LHCN-M2 (cell line): ENCODE results near the gene NTN4. TPM values are rescaled to one million over a fixed set of nuclear protein-coding genes. Genes with fewer than 3 reads are reported as not detected.
"Not testable (repeated sequence)": the region's sequence is repeated elsewhere in the genome, so short reads cannot be mapped to it uniquely, and the experiment has no call there.

Source experiments
- DNase-seq: peaks from one replicate; pipeline ENCODE4 v3.0.0-alpha.2; 2012; ENCODE audit warnings: low read depth
- total RNA-seq: library from RNA; depleted of rRNA; stranded (reverse); fragments of >200 nt; gene quantifications from 2 replicates; pipeline ENCODE4 v1.2.3, GENCODE V29; 2014

NTN4 gene
- total RNA-seq, 1 experiment from 2014 or later, result 19.0 TPM

GRCh38 chr12:95755261-95755865 lies 35.2 kb downstream of the NTN4 start:
- DNase-seq, result no peak

DNA sequence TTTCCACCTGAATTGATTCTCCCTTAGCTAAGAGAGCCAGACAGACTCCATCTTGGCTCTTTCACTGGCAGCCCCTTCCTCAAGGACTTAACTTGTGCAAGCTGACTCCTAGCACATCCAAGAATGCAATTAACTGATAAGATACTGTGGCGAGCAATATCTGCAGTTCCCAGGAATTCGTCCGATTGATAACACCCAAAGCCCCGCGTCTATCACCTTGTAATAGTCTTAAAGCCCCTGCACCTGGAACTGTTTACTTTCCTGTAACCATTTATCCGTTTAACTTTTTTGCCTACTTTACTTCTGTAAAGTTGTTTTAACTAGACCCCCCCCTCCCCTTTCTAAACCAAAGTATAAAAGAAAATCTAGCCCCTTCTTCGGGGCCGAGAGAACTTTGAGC lies 44.5 kb downstream of the NTN4 start:
- DNase-seq, result not testable (repeated sequence)

DNA sequence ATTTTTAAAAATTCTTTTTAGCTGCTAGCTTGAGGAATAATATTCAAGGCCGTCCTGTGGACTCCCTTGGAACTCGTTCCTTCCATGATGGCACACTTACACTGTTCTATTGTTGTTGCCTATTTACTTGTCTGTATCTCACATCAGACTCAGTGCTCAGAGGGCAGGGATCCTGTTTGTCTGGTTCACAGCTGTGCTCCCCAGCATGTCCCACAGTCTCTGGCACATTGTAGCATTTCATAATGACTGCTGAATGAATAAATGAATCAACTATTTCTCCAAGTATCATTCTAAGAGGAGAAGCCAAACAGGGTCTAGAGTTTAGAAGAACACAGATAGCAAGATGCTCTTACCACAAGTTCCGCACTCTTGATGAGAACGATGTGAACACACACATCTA lies 48.0 kb downstream of the NTN4 start:
- no peak for DNase-seq

DNA sequence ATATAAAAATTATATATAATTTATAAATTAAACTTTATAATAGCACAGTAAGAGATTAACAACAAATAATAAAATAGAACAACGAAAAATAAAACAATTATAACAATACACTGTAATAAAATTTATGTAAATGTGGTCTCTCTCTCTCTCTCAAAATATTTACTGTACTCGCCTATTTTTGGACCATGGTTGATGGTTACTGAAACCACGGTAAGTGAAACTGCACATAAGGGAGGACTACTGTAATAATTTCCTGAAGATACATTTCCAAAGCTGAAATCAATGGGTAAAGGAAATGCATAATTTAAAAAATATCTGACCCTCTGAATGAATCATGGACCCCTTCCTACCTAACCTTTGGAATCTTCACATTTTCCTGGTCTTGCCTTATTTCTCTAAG lies 48.9 kb downstream of the NTN4 start:
- DNase-seq, result no peak

- DNase-seq, result no peak
These were observed 49.8 kb downstream of the NTN4 start for GRCh38 chr12:95740751-95741150.

- no peak for DNase-seq
These were observed 50.8 kb downstream of the NTN4 start for GRCh38 chr12:95739561-95740313.

GRCh38 chr12:95738024-95738611 lies 52.4 kb downstream of the NTN4 start:
- no peak for DNase-seq

- peak; percentile 56 for DNase-seq
These were observed 53.9 kb downstream of the NTN4 start for GRCh38 chr12:95736631-95737030.

DNA sequence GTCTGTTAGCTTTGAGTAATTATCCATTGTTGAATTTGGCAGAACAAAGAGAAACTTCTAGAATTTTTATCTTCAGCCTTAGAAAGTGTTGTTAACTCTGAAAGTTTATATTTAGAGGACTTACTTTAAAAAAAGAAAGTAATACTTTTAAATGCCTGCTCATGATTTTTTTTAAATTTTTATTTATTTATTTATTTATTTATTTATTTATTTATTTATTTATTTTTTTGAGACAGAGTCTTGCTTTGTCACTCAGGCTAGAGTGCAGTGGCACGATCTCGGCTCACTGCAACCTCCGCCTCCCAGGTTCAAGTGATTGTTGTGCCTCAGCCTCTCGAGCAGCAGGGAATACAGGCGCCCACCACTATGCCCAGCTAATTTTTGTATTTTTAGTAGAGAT lies 54.8 kb downstream of the NTN4 start:
- DNase-seq, result not testable (repeated sequence)

GRCh38 chr12:95733141-95733825 lies 57.3 kb downstream of the NTN4 start:
- DNase-seq, result peak; percentile 99

DNA sequence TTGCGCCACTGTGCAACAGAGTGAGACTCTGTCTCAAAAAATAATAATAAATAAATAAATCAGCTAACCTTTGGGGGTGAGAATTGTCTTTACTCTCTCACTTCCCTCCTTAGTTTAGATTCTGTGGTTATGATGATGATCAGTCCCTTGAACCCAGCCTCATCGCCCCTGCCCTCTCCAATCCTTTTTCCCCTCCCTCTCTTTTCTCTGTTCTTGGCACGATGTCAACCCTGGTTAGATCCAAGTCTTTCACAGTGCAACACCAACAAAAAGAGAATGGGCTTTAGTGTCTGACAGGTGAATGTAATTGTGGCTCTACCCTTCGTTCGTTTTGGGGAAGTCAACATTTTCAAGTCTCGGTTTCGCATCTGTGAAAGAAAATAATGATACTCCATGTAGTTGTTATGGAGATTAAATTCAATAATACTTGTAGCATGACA lies 59.0 kb downstream of the NTN4 start:
- no peak for DNase-seq

DNA sequence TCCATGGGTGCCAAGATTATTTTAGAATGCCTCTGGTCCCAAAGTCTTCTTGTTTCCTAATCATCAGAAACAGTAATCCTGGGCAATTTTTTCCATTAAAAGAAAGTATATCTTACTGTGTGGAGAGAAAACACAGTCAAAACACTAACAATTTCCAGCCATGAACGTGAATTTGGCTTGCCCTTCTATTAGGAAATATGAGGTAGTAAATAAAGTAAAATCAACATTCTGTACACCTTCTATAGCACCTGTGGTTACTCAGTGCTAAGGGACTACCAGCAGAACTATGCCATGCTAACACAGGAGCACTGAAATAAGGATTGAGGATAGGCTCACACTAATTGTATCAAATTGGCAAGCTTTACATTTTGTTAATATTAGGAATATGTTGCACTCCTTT lies 60.1 kb downstream of the NTN4 start:
- no peak for DNase-seq

- DNase-seq, result no peak
These were observed 63.7 kb downstream of the NTN4 start for GRCh38 chr12:95726903-95727302.

DNA sequence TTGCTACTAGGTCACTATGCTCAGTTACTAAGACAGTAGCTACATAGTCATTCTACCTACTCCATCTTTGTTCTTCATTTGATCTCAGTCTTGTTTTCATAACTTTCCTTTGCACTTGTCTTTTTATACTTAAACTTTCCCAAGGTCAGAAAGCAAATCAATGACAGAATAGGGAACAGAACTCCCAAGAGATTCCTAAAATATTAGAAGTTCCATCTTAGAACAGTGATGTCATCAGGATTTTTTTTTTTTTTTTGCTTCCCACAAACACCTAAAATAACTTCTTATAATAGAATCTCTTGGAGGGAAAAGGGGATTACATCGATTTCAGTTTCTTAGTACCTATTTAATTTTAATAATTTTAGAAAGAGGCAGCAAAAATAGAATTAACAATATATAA lies 65.8 kb downstream of the NTN4 start:
- no peak for DNase-seq

DNA sequence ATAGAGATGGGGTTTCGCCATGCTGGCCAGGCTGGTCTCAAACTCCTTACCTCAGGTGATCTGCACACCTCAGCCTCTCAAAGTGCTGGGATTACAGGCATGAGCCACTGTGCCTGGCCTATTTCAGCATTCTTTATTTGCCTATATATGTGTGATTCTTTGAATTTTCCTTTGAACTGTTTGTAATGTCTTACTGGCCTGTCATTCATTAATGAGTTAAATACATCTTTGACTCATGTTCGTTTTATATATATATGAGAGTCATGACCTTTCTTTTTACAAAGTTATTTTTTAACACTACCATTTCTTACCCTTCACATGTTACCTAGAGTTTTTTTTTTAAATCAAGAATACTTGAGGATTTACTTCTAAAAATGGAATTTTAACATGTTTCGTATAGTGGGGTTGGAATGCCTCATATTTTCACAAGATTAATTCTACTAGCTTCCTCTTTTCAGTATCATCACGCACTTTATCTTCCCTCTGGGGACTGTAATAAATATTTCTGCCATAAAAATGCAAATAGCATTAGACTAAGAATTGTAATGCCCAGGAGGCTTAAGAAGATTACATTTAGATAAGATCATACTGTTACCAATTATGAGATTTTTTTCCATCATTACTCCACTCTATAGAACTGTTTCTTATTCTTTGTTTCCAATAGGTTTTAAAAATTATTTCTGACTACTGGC lies 66.7 kb downstream of the NTN4 start:
- DNase-seq, result no peak

GRCh38 chr12:95721320-95721719 lies 69.2 kb downstream of the NTN4 start:
- peak; percentile 10 for DNase-seq

DNA sequence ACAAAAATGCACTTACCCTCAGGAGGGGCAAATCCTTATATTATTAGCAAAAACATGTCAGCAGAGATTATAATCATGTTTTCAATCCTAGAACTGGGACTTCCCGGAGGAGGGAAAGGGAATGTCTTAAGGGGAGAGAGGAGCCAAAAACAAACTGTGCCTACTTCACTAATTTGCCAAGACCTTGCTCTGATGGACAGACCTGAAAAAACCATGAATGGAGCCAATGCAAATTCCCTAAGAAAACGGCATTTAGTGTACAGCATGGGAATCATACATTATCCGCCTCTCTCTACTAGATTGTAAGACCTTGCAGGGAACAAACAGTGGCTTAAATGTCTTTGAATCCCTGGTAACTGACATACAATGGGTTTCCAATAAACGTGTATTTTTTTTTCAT lies 70.4 kb downstream of the NTN4 start:
- DNase-seq, result no peak

DNA sequence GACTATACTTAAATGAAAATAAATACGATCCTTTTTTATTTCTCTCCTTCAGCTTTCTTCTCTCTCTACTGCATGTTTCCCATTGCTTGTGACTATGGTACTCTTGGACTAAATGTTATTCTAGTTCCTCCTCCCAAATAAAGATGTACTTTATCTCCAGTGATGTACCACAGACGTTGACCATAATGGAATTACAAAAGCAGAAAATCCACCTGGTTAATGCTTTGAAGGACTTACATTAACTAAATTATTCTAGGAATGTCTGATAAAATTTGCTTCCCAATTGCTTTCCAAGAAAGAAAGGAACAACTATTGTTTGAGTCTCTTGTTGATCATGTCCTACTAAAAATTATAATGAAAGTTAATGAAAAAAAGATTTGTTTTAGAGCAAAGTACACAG lies 71.8 kb downstream of the NTN4 start:
- DNase-seq, result no peak

GRCh38 chr12:95718006-95718431 lies 72.5 kb downstream of the NTN4 start:
- DNase-seq, result no peak

- DNase-seq, result no peak
These were observed 73.1 kb downstream of the NTN4 start for GRCh38 chr12:95717316-95717928.

GRCh38 chr12:95715177-95715576 lies 75.4 kb downstream of the NTN4 start:
- DNase-seq, result no peak
